Measurements from ENCODE around the gene KIF11.

DNA sequence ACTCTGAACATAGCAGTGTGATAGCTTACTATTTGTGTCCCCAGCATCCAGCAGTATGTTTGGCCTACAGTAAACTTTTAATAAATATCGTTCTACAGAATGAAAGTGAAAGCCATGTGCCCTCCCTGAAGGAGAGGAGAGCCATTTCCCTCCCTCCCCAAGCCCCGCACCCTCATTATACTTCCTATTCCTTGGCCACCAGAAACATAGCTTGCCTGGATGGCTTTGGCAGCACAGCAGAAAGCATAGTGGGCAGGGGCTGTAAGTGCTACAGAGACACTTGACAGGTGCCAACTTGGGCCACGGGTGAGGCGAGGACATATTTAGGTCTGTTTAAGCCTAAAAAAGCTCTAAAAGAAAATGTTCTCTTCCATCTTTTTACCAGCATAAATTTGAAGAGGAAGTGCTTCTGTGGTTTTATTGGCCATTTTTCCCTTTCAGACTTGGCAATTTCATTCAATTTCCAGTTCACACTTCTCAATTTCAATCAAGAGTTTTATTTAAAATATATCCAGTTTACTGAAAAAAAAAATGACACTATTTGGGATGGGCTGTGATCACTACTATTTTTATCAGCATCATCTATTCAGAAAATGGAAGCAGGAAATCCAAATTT, 109.5 kb downstream of the KIF11 start:
- TF ChIP-seq CTCF (IDR thresholded peaks at IDR 0.05) (no peak), POLR2A (IDR thresholded peaks at IDR 0.05) (no peak), POLR2AphosphoS5 (IDR thresholded peaks at IDR 0.05) (no peak)

All from upper lobe of left lung (tissue), 4 donors.